ENCODE data around the gene CDCA3. TPM values are rescaled to one million over a fixed set of nuclear protein-coding genes. Genes with fewer than 3 reads are reported as not detected.

Gene CDCA3
- total and polyA plus RNA-seq, 2 of the 13 experiments (the other 11 are each of a cell fraction or from before 2014, with no cell fraction given) = 32.7 to 56.5 TPM

GRCh38 chr12:6825398-6826124, 25.5 kb downstream of the CDCA3 start:
- Histone ChIP-seq H3K27me3 (ENCODE audit: control insufficient read depth in 1 of 2, insufficient read depth in 2 of 2, low read length in 2 of 2) (peaks cover 2 to 6% of the 10 kb centered on the region in 2 experiments; a peak in 3 of 5 replicates), H3K36me3 (replicated peaks in 1 of 2; ENCODE audit: control insufficient read depth in 1 of 2, insufficient read depth in 2 of 2, low read length in 2 of 2) (peaks cover under 1 to 1% of the 10 kb centered on the region in 2 experiments; a peak in 2 of 5 replicates), H3K9ac (ENCODE audit: insufficient read depth, low read depth, low read length) (no peak overlapping the region), H3K4me1 (ENCODE audit: insufficient read depth, low read length) (peaks cover 34% of the 10 kb centered on the region), H3K27ac (ENCODE audit: extremely low read length, insufficient read depth, low read length) (no peak overlapping the region), H4K20me1 (ENCODE audit: insufficient read depth, low read length) (no peaks in the 10 kb centered on the region), H2AFZ (ENCODE audit: low read length) (no peak overlapping the region), H3K4me3 (replicated peaks in 1 of 3; ENCODE audit: insufficient read depth in 1 of 3, low read depth in 2 of 3, low read length in 3 of 3) (no peak overlapping the region), H3K4me2 (ENCODE audit: low read depth, low read length) (no peak overlapping the region), H3K9me3 (ENCODE audit: low read length) (no peaks in the 10 kb centered on the region), H3K79me2 (ENCODE audit: insufficient read depth, low read length) (peaks cover 16% of the 10 kb centered on the region)
- in situ Hi-C loops (cut with HindIII; ENCODE audit: extremely low pct_ligation_motif_present, low pct_unique_long_range_greater_than_20kb) = loop anchor here (5.0 kb wide), 1 partner anchor 73 kb away; the partner anchor contains the start of gene MLF2
- DNase-seq (ENCODE audit: low spot score) (peak; percentile 67), ATAC-seq (peak; percentile 65), FAIRE-seq (peak; percentile 75)
- WGBS (ENCODE audit: low lambda C conversion rate) = 41% methylated on average over 8 of the region's 19 CpGs
- no TSS peak for BruUV-seq (replicated peaks)
- ChIA-PET POLR2A (interaction anchor here (1.2 kb wide), 1 partner anchor 72 kb away, joined by 6 read pairs; the partner anchor contains the start of gene MLF2), CTCF (ENCODE audit: low intra/inter-chr PET ratio, low total read pairs) (interaction anchor here (0.7 to 2.6 kb wide), 8 partner anchors 67 to 208 kb away, joined by 3 to 34 read pairs (median 4); partner anchors contain the start of gene MLF2)
- intact Hi-C loops (cut with micrococcal nuclease; ENCODE audit: unreplicated experiment) = loop anchor here (1.0 to 10.0 kb wide), 4 partner anchors 47 to 211 kb away; partner anchors contain the start of gene MLF2
- TF ChIP-seq, protein P1, sequence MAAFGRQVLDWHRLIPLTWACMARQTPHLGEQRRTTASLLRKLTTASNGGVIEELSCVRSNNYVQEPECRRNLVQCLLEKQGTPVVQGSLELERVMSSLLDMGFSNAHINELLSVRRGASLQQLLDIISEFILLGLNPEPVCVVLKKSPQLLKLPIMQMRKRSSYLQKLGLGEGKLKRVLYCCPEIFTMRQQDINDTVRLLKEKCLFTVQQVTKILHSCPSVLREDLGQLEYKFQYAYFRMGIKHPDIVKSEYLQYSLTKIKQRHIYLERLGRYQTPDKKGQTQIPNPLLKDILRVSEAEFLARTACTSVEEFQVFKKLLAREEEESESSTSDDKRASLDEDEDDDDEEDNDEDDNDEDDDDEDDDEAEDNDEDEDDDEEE (CRISPR knock-in tag; IDR thresholded peaks at IDR 0.05) = 0 out of 2 replicates have a peak, but pooled peaks have one; percentile 36
- TF ChIP-seq BHLHE40 (IDR thresholded peaks at IDR 0.05; ENCODE audit: low read length) = 0 out of 2 replicates have a peak, but pooled peaks have one; percentile 11
- no peak for TF ChIP-seq SIN3B (IDR thresholded peaks at IDR 0.05; ENCODE audit: low read length)
- peak; percentile 68; the same call in 1 of the 2 replicates for TF ChIP-seq REPIN1 (CRISPR knock-in tag; IDR thresholded peaks at IDR 0.05; ENCODE audit: borderline replicate concordance, low read depth)
- no peak for TF ChIP-seq MBD4 (IDR thresholded peaks at IDR 0.05; ENCODE audit: borderline replicate concordance, low read length)
- TF ChIP-seq ZNF792 (CRISPR knock-in tag; IDR thresholded peaks at IDR 0.05) = 0 out of 2 replicates have a peak, but pooled peaks have one; percentile 22
- TF ChIP-seq ZNF772 (CRISPR knock-in tag; IDR thresholded peaks at IDR 0.05) = 0 out of 2 replicates have a peak, but pooled peaks have one; percentile 70
- TF ChIP-seq HNF1B (CRISPR knock-in tag; IDR thresholded peaks at IDR 0.05) = peak; percentile 25; the same call in 1 of the 2 replicates
- no peak for TF ChIP-seq MED13 (CRISPR knock-in tag; IDR thresholded peaks at IDR 0.05)
- TF ChIP-seq KLF16 (CRISPR knock-in tag; IDR thresholded peaks at IDR 0.05) = 0 out of 4 replicates have a peak, but pooled peaks of 1 of the 2 experiments have one; percentile 36
- TF ChIP-seq, protein P2, sequence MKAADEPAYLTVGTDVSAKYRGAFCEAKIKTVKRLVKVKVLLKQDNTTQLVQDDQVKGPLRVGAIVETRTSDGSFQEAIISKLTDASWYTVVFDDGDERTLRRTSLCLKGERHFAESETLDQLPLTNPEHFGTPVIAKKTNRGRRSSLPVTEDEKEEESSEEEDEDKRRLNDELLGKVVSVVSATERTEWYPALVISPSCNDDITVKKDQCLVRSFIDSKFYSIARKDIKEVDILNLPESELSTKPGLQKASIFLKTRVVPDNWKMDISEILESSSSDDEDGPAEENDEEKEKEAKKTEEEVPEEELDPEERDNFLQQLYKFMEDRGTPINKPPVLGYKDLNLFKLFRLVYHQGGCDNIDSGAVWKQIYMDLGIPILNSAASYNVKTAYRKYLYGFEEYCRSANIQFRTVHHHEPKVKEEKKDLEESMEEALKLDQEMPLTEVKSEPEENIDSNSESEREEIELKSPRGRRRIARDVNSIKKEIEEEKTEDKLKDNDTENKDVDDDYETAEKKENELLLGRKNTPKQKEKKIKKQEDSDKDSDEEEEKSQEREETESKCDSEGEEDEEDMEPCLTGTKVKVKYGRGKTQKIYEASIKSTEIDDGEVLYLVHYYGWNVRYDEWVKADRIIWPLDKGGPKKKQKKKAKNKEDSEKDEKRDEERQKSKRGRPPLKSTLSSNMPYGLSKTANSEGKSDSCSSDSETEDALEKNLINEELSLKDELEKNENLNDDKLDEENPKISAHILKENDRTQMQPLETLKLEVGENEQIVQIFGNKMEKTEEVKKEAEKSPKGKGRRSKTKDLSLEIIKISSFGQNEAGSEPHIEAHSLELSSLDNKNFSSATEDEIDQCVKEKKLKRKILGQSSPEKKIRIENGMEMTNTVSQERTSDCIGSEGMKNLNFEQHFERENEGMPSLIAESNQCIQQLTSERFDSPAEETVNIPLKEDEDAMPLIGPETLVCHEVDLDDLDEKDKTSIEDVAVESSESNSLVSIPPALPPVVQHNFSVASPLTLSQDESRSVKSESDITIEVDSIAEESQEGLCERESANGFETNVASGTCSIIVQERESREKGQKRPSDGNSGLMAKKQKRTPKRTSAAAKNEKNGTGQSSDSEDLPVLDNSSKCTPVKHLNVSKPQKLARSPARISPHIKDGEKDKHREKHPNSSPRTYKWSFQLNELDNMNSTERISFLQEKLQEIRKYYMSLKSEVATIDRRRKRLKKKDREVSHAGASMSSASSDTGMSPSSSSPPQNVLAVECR (CRISPR knock-in tag; IDR thresholded peaks at IDR 0.05; ENCODE audit: borderline replicate concordance) = peak; percentile 21; the same call in 1 of the 2 replicates
- TF ChIP-seq HDAC1 (CRISPR knock-in tag; IDR thresholded peaks at IDR 0.05) = no peak
- TF ChIP-seq ZNF501 (CRISPR knock-in tag; IDR thresholded peaks at IDR 0.05) = 0 out of 2 replicates have a peak, but pooled peaks have one; percentile 15
- 0 out of 2 replicates have a peak, but pooled peaks have one; percentile 48 for TF ChIP-seq ZNF83 (CRISPR knock-in tag; IDR thresholded peaks at IDR 0.05; ENCODE audit: borderline replicate concordance)
- TF ChIP-seq KAT8 (CRISPR knock-in tag; IDR thresholded peaks at IDR 0.05) = 0 out of 2 replicates have a peak, but pooled peaks have one; percentile 28
- TF ChIP-seq ZNF431 (CRISPR knock-in tag; IDR thresholded peaks at IDR 0.05; ENCODE audit: borderline replicate concordance, low read depth) = 0 out of 2 replicates have a peak, but pooled peaks have one; percentile 34

All from HepG2 (cell line).